WTC11 (cell line): ENCODE data around the gene PAK1. TPM values are rescaled to one million over a fixed set of nuclear protein-coding genes. Genes with fewer than 3 reads are reported as not detected.

Experiments used
- ATAC-seq: fragments of 200-7000 bp; cut with Tn5 transposase; 2 replicates; pipeline ENCODE4 v1.10.0; 2021; ENCODE audit warnings: mild to moderate bottlenecking, moderate library complexity
- CTCF ChIA-PET: fragments of 300-600 bp; sonication (Branson Sonifier 250); formaldehyde crosslinking; loops from one replicate; lab custom pipeline; 2021; ENCODE audit warnings: antibody characterized with exemption; lab: Charles Lee
- POLR2A ChIA-PET: fragments of 350-600 bp; sonication (Branson Sonifier 250); formaldehyde crosslinking; loops from one replicate; lab custom pipeline; 2021; ENCODE audit warnings: antibody characterized with exemption; lab: Charles Lee
- DNase-seq: peaks from one replicate; pipeline ENCODE4 v3.0.0; 2021; ENCODE audit warnings: low spot score
- H3K27ac Mint-ChIP-seq: 2 replicates; pipeline ENCODE4 v1.8.0; 2021; ENCODE audit warnings: mixed read lengths
- H3K27me3 Mint-ChIP-seq: 2 replicates; pipeline ENCODE4 v1.8.0; 2021; ENCODE audit warnings: low read depth, mild to moderate bottlenecking, moderate library complexity, mixed read lengths
- H3K36me3 Mint-ChIP-seq: 2 replicates; pipeline ENCODE4 v1.8.0; 2021; ENCODE audit warnings: mixed read lengths
- H3K4me1 Mint-ChIP-seq: 2 replicates; pipeline ENCODE4 v1.8.0; 2022; ENCODE audit warnings: mixed read lengths
- H3K4me3 Mint-ChIP-seq: 2 replicates; pipeline ENCODE4 v1.8.0; 2021; ENCODE audit warnings: mild to moderate bottlenecking, moderate library complexity, mixed read lengths
- H3K9me3 Mint-ChIP-seq: 2 replicates; pipeline ENCODE4 v1.8.0; 2021; ENCODE audit warnings: mixed read lengths
- E2F1 ChIP-seq: sonication (generic); formaldehyde crosslinking; IDR thresholded peaks from 2 replicates; pipeline ENCODE4 v1.8.0; 2022; ENCODE audit warnings: mild to moderate bottlenecking, missing genetic modification reagents
- ERG ChIP-seq: fragments of 250-450 bp; sonication (Bioruptor Pico); IDR thresholded peaks from 2 replicates; pipeline ENCODE4 v1.8.0; 2021; ENCODE audit warnings: mild to moderate bottlenecking
- FOXP1 ChIP-seq: sonication (generic); formaldehyde crosslinking; IDR thresholded peaks from 2 replicates; pipeline ENCODE4 v1.8.0; 2022; ENCODE audit warnings: missing genetic modification reagents, mild to moderate bottlenecking, moderate library complexity, borderline replicate concordance
- FOXP4 ChIP-seq: sonication (generic); formaldehyde crosslinking; IDR thresholded peaks from 2 replicates; pipeline ENCODE4 v1.8.0; 2022; ENCODE audit warnings: mild to moderate bottlenecking, missing genetic modification reagents
- HMGXB4 ChIP-seq: sonication (generic); formaldehyde crosslinking; IDR thresholded peaks from 2 replicates; pipeline ENCODE4 v1.8.1; 2023; ENCODE audit warnings: mild to moderate bottlenecking, moderate library complexity, missing genetic modification reagents
- MYBL2 ChIP-seq: sonication (generic); formaldehyde crosslinking; IDR thresholded peaks from 2 replicates; pipeline ENCODE4 v1.8.1; 2023; ENCODE audit warnings: mild to moderate bottlenecking, moderate library complexity, missing genetic modification reagents
- NR2C2 ChIP-seq: sonication (generic); formaldehyde crosslinking; IDR thresholded peaks from 2 replicates; pipeline ENCODE4 v1.8.0; 2022; ENCODE audit warnings: mild to moderate bottlenecking, missing genetic modification reagents
- SMAD3 ChIP-seq: sonication (generic); formaldehyde crosslinking; IDR thresholded peaks from 2 replicates; pipeline ENCODE4 v1.8.0; 2022; ENCODE audit warnings: missing genetic modification reagents, mild to moderate bottlenecking, borderline replicate concordance
- TCF7 ChIP-seq: sonication (generic); formaldehyde crosslinking; IDR thresholded peaks from 2 replicates; pipeline ENCODE4 v1.8.0; 2022; ENCODE audit warnings: mild to moderate bottlenecking, low read depth, missing genetic modification reagents, moderate library complexity
- ZNF219 ChIP-seq: sonication (generic); formaldehyde crosslinking; IDR thresholded peaks from 2 replicates; pipeline ENCODE4 v1.8.0; 2023; ENCODE audit warnings: missing genetic modification reagents, mild to moderate bottlenecking, borderline replicate concordance
- ZNF532 ChIP-seq: fragments of 250-450 bp; sonication (Bioruptor Pico); IDR thresholded peaks from 2 replicates; pipeline ENCODE4 v1.9.0; 2021; ENCODE audit warnings: mild to moderate bottlenecking, borderline replicate concordance
- total RNA-seq: library from RNA; stranded (reverse); gene quantifications from 3 replicates; pipeline ENCODE4 v1.2.3, GENCODE V29; 2021
- TF ChIP-seq, protein P1 (sequence below): fragments of 250-450 bp; sonication (Bioruptor Pico); IDR thresholded peaks from 2 replicates; pipeline ENCODE4 v1.9.0; 2021; ENCODE audit warnings: mild to moderate bottlenecking
- TF ChIP-seq, protein P2 (sequence below): sonication (generic); formaldehyde crosslinking; conservative IDR thresholded peaks from 2 replicates; pipeline ENCODE4 v1.8.1; 2022; ENCODE audit warnings: mild to moderate bottlenecking, missing genetic modification reagents
- TF ChIP-seq, protein P3 (sequence below): fragments of 250-450 bp; sonication (Bioruptor Pico); IDR thresholded peaks from 2 replicates; pipeline ENCODE4 v1.9.0; 2021; ENCODE audit warnings: mild to moderate bottlenecking

PAK1 gene
- total RNA-seq, 1 experiment from 2014 or later, result 160 TPM

GRCh38 chr11:77371646-77372045, 102.2 kb downstream of the PAK1 start (continued):
- no peak for TF ChIP-seq ZNF532 (CRISPR knock-in tag)
- TF ChIP-seq, all 79 proteins: peak for 0

DNA sequence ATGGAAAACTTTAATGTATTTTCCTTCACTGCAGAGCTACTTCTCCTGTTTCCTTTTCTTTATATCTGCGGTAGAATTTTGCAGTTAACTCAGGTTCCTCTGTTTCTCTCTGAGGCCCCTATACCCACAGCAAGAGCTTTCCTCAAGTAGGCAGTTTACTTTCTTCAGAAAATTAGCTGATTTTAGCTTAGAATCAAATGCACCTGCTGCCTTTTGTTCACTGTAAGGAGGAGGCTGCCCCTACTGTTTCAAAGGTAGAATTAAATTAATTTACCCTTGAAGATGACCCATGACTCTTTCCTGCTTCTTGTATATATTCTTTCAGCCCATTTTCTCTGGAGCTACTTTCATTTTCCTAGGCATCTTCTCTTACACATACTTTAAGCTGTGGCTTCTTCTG, 103.7 kb downstream of the PAK1 start:
- Mint-ChIP-seq H3K4me3 (no peak overlapping the region), H3K4me1 (no peaks in the 10 kb centered on the region)
- CTCF ChIA-PET, result interaction anchor here (0.7 to 0.8 kb wide), 2 partner anchors 55 to 181 kb away, joined by 3 read pairs; no protein-coding TSS in a partner anchor
- POLR2A ChIA-PET, result no interaction called here
- no peak for ATAC-seq
- TF ChIP-seq MYBL2 (CRISPR knock-in tag) (no peak), SMAD3 (CRISPR knock-in tag) (no peak), HMGXB4 (CRISPR knock-in tag) (no peak), NR2C2 (CRISPR knock-in tag) (no peak), FOXP4 (CRISPR knock-in tag) (no peak), E2F1 (CRISPR knock-in tag) (no peak)
- TF ChIP-seq, all 79 proteins: peak for 0
- no peaks in the 10 kb centered on the region for H3K27me3 Mint-ChIP-seq
- peaks cover 69% of the 10 kb centered on the region for H3K36me3 Mint-ChIP-seq
- peaks cover 11% of the 10 kb centered on the region for H3K9me3 Mint-ChIP-seq
- peak overlapping the region; percentile 8; the same call in 1 of the 2 replicates for H3K27ac Mint-ChIP-seq
- DNase-seq, result no peak

DNA sequence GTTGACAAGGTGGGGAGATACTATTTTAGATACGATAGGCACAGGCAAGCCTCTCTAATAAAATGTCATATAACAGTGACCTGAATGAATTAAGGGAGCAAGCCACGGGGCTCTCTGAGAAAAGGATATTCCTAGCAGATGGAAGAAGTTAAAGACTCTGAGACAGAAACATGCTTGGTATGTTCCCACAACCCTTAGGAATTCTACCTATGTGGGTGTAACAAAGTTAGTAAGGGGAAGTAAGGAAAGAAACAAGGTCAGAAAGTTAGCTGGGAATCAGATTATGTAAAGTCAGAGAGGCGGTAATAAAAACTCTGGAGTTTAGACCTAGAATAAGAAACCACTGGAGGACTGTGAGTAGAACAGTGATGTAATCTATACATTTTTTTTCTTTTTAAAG, 112.7 kb downstream of the PAK1 start:
- CTCF ChIA-PET, result no interaction called here
- peaks cover 5% of the 10 kb centered on the region for H3K4me1 Mint-ChIP-seq
- POLR2A ChIA-PET, result no interaction called here
- TF ChIP-seq, protein P1, sequence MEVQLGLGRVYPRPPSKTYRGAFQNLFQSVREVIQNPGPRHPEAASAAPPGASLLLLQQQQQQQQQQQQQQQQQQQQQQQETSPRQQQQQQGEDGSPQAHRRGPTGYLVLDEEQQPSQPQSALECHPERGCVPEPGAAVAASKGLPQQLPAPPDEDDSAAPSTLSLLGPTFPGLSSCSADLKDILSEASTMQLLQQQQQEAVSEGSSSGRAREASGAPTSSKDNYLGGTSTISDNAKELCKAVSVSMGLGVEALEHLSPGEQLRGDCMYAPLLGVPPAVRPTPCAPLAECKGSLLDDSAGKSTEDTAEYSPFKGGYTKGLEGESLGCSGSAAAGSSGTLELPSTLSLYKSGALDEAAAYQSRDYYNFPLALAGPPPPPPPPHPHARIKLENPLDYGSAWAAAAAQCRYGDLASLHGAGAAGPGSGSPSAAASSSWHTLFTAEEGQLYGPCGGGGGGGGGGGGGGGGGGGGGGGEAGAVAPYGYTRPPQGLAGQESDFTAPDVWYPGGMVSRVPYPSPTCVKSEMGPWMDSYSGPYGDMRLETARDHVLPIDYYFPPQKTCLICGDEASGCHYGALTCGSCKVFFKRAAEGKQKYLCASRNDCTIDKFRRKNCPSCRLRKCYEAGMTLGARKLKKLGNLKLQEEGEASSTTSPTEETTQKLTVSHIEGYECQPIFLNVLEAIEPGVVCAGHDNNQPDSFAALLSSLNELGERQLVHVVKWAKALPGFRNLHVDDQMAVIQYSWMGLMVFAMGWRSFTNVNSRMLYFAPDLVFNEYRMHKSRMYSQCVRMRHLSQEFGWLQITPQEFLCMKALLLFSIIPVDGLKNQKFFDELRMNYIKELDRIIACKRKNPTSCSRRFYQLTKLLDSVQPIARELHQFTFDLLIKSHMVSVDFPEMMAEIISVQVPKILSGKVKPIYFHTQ (CRISPR knock-in tag), result no peak
- TF ChIP-seq, protein P2, sequence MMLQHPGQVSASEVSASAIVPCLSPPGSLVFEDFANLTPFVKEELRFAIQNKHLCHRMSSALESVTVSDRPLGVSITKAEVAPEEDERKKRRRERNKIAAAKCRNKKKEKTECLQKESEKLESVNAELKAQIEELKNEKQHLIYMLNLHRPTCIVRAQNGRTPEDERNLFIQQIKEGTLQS, result no peak
- TF ChIP-seq ERG (CRISPR knock-in tag) (no peak), ZNF219 (CRISPR knock-in tag) (no peak), FOXP1 (CRISPR knock-in tag) (no peak), TCF7 (no peak)
- TF ChIP-seq, protein P3, sequence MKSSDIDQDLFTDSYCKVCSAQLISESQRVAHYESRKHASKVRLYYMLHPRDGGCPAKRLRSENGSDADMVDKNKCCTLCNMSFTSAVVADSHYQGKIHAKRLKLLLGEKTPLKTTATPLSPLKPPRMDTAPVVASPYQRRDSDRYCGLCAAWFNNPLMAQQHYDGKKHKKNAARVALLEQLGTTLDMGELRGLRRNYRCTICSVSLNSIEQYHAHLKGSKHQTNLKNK, result no peak
- peak; percentile 90 for ATAC-seq
- DNase-seq, result no peak
- no peaks in the 10 kb centered on the region for H3K27me3 Mint-ChIP-seq
- peaks cover 70% of the 10 kb centered on the region for H3K36me3 Mint-ChIP-seq
- no peak overlapping the region for H3K4me3 Mint-ChIP-seq
- peaks cover 33% of the 10 kb centered on the region for H3K9me3 Mint-ChIP-seq
- H3K27ac Mint-ChIP-seq, result peak overlapping the region; percentile 34; the same call in 1 of the 2 replicates
